ENCODE measurements around the gene WDR35.

The WDR35 gene

GRCh38 chr2:19971691-19972090 is 18.2 kb downstream of the WDR35 start:
- Mint-ChIP-seq H3K27ac (no peak overlapping the region), H3K4me1 (no peaks in the 10 kb centered on the region), H3K27me3 (ENCODE audit: low read depth, poor library complexity) (no peaks in the 10 kb centered on the region), H3K4me3 (no peak overlapping the region), H3K9me3 (no peaks in the 10 kb centered on the region), H3K36me3 (ENCODE audit: low read depth) (peaks cover 54% of the 10 kb centered on the region)
- no peak for TF ChIP-seq CTCF (IDR thresholded peaks at IDR 0.05)
- DNase-seq, result no peak

DNA sequence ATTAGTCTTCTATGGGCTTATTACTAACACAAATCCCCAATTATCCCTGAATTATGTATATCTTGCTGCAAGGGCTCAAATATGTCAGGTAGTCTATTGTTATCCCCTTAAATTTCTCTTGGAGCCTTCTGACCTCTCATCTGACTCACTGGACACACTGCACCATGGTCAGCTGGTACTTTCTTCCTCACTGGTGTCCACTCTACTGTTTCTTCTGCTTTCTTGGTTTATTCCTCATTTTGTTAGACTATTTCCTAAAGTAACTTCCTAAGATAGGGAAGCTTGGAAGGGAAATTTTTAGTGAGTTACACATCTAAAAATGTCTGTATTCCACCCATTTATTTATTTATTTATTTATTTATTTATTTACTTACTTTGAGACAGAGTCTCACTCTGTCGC is 26.5 kb downstream of the WDR35 start:
- TF ChIP-seq CTCF (IDR thresholded peaks at IDR 0.05), result no peak
- H3K36me3 Mint-ChIP-seq (ENCODE audit: low read depth), result peaks cover 65% of the 10 kb centered on the region
- no peaks in the 10 kb centered on the region for H3K4me1 Mint-ChIP-seq
- no peaks in the 10 kb centered on the region for H3K9me3 Mint-ChIP-seq
- no peak overlapping the region for H3K27ac Mint-ChIP-seq
- DNase-seq, result no peak
- no peaks in the 10 kb centered on the region for H3K27me3 Mint-ChIP-seq (ENCODE audit: low read depth, poor library complexity)
- H3K4me3 Mint-ChIP-seq, result no peak overlapping the region

GRCh38 chr2:19955544-19956422 is 34.1 kb downstream of the WDR35 start:
- DNase-seq, result peak; percentile 61
- H3K9me3 Mint-ChIP-seq, result no peaks in the 10 kb centered on the region
- H3K36me3 Mint-ChIP-seq (ENCODE audit: low read depth), result peaks cover 26% of the 10 kb centered on the region
- H3K4me1 Mint-ChIP-seq, result no peaks in the 10 kb centered on the region
- peak; percentile 78 for TF ChIP-seq CTCF (IDR thresholded peaks at IDR 0.05)
- H3K27me3 Mint-ChIP-seq (ENCODE audit: low read depth, poor library complexity), result no peaks in the 10 kb centered on the region
- no peak overlapping the region for H3K27ac Mint-ChIP-seq
- no peak overlapping the region for H3K4me3 Mint-ChIP-seq

- H3K4me3 Mint-ChIP-seq, result no peak overlapping the region
- peaks cover 38% of the 10 kb centered on the region for H3K36me3 Mint-ChIP-seq (ENCODE audit: low read depth)
- no peak overlapping the region for H3K27ac Mint-ChIP-seq
- DNase-seq, result no peak
- H3K4me1 Mint-ChIP-seq, result no peaks in the 10 kb centered on the region
- no peaks in the 10 kb centered on the region for H3K9me3 Mint-ChIP-seq
- TF ChIP-seq CTCF (IDR thresholded peaks at IDR 0.05), result no peak
- H3K27me3 Mint-ChIP-seq (ENCODE audit: low read depth, poor library complexity), result no peaks in the 10 kb centered on the region
Measured at GRCh38 chr2:19949071-19949470, 40.8 kb downstream of the WDR35 start.

DNA sequence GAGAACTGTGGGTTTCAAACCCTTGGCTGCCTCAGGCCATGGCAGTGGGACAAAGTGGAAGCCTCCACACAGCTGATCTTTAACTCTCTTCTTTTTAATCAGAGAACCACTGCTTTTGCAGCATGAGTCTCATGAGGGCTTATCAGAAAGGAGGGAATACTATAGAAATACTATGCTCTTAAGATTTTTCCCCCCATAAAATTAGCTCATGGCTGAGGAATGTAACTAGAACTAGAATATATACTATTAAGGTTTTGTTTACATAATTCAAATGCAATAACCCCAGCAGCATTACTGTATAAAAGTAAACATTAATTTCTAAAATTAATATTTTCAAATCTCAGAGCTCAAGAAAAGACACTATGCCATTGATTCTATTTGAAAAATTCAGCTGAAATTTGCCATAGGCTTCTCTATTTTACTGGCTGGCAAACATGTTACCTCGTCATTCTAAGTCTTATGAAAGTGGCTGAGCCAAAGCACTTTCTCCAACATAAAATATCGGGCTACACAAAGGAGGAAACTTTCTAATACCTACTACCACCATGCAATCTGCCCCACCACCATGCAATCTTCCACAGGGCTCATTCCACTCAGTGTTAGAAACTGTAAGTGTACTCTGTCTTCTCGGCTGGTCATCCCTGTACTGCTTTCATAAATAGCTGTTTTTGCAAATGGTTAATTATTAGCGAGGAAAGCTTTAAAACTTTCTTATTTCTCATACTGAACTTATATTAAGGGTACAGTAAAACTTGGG is 42.5 kb downstream of the WDR35 start:
- Mint-ChIP-seq H3K27ac (peak overlapping the region; percentile 88), H3K27me3 (ENCODE audit: low read depth, poor library complexity) (no peaks in the 10 kb centered on the region), H3K36me3 (ENCODE audit: low read depth) (peaks cover 25% of the 10 kb centered on the region), H3K4me1 (no peaks in the 10 kb centered on the region), H3K9me3 (no peaks in the 10 kb centered on the region), H3K4me3 (no peak overlapping the region)
- no peak for TF ChIP-seq CTCF (IDR thresholded peaks at IDR 0.05)
- no peak for DNase-seq

Measured in nephron progenitor cell (in vitro differentiated cells).